CD4-positive, alpha-beta T cell (primary cell): ENCODE measurements around the gene TENM4. TPM values are rescaled to one million over a fixed set of nuclear protein-coding genes. Genes with fewer than 3 reads are reported as not detected.

Experiments used
- ATAC-seq: fragments of 200-7000 bp; cut with Tn5 transposase; one replicate; pipeline ENCODE4 v1.10.0; 2022; ENCODE audit warnings: mild to moderate bottlenecking; ENCODE audit not compliant: poor library complexity
- CTCF ChIA-PET: fragments of 350-600 bp; sonication (Branson Sonifier 250); formaldehyde crosslinking; loops from one replicate; lab custom pipeline; 2021; ENCODE audit warnings: antibody characterized with exemption, inconsistent platforms; lab: Charles Lee
- POLR2A ChIA-PET: fragments of 350-600 bp; sonication (Branson Sonifier 250); formaldehyde crosslinking; loops from one replicate; lab custom pipeline; 2021; ENCODE audit warnings: antibody characterized with exemption, inconsistent platforms; lab: Charles Lee
- DNase-seq, 14 experiments: peaks; one replicate each; pipeline ENCODE4 v3.0.0-alpha.2; 2013 to 2020; ENCODE audit warnings: mixed read lengths in 2 of 14
- H3K27ac ChIP-seq, 2 donors: one replicate each; pipeline versions ENCODE4 v1.5.1 to v1.7.0; 2013; ENCODE audit warnings: low read length in 2 of 2, low read depth in 1 of 2, mild to moderate bottlenecking in 1 of 2
- H3K27me3 ChIP-seq, 2 experiments: 1 replicate in 1 of 2; 2 replicates in 1 of 2; pipeline versions ENCODE4 v1.6.1 to v1.7.0; 2013; ENCODE audit warnings: low read length in 2 of 2, control low read depth in 1 of 2, mild to moderate bottlenecking in 1 of 2, moderate library complexity in 1 of 2; ENCODE audit not compliant: insufficient read depth in 2 of 2, control insufficient read depth in 1 of 2
- H3K36me3 ChIP-seq: one replicate; pipeline ENCODE4 v1.6.1; 2013; ENCODE audit warnings: low read length, control low read depth; ENCODE audit not compliant: insufficient read depth
- H3K4me1 ChIP-seq: one replicate; pipeline ENCODE4 v1.6.1; 2013; ENCODE audit warnings: low read length, control low read depth; ENCODE audit not compliant: insufficient read depth
- H3K4me3 ChIP-seq: one replicate; pipeline ENCODE4 v1.5.1; 2013; ENCODE audit warnings: mild to moderate bottlenecking, low read length, moderate library complexity
- H3K9me3 ChIP-seq, 2 experiments: 1 replicate in 1 of 2; 2 replicates in 1 of 2; pipeline versions ENCODE4 v1.6.1 to v1.7.0; 2013; ENCODE audit warnings: low read length in 2 of 2, mild to moderate bottlenecking in 2 of 2, control low read depth in 1 of 2, moderate library complexity in 1 of 2; ENCODE audit not compliant: control insufficient read depth in 1 of 2, insufficient read depth in 1 of 2
- H3K27ac Mint-ChIP-seq: one replicate; pipeline ENCODE4 v1.8.0; 2020; ENCODE audit warnings: mixed read lengths
- H3K27me3 Mint-ChIP-seq: one replicate; pipeline ENCODE4 v1.8.0; 2021; ENCODE audit warnings: mixed read lengths
- H3K36me3 Mint-ChIP-seq: one replicate; pipeline ENCODE4 v1.8.0; 2021; ENCODE audit warnings: low read depth, mixed read lengths
- H3K4me1 Mint-ChIP-seq: one replicate; pipeline ENCODE4 v1.8.0; 2021; ENCODE audit warnings: low read depth, mixed read lengths
- H3K4me3 Mint-ChIP-seq: one replicate; pipeline ENCODE4 v1.8.0; 2020; ENCODE audit warnings: mild to moderate bottlenecking, mixed read lengths
- H3K9me3 Mint-ChIP-seq: one replicate; pipeline ENCODE4 v1.8.0; 2020; ENCODE audit warnings: mixed read lengths
- intact Hi-C, 2 experiments: fragments of 100-400 bp; cut with DNase I in 1 of 2; cut with micrococcal nuclease in 1 of 2; formaldehyde crosslinking; loops; one replicate each; pipeline versions ENCODE4 v1.15.1 to v1.9.0; 2023 to 2025; cut with DNase I, micrococcal nuclease
- total RNA-seq, 174 experiments: library from RNA in 2 of 174; stranded (reverse) in 2 of 174; gene quantifications; one replicate each; pipeline ENCODE4 v1.2.3 and lab custom pipeline; 2021 to 2026
- TF ChIP-seq, protein P1 (sequence below): fragments of 200-600 bp; IDR thresholded peaks from one replicate; pipeline ENCODE4 v1.8.0; 2022; ENCODE audit warnings: antibody characterized with exemption, mild to moderate bottlenecking

The TENM4 gene
- total RNA-seq, 2 experiments from 2014 or later, result 0.22 to 0.31 TPM

DNA sequence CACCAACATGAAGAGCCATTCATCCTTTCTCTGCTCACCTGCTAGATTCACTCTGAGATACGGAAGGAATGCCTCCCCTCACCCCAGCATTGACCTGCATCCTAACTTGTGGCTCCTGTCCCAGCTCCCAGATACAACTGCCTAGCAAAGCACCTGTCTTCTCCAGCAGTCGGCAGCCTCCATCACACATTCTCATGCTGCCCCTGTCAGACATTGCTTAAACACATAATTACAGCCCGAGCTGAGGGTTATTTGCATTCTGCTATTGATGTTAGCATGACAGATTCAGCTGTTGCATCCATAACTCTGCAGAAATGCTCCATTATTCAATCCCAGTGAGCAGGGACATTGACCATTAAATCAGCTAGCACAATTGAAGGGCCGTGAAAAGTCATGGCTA is 681.8 kb downstream of the TENM4 start:
- POLR2A ChIA-PET, result no interaction called here
- CTCF ChIA-PET, result no interaction called here
- H3K4me3 Mint-ChIP-seq, result no peak overlapping the region
- TF ChIP-seq, protein P1, sequence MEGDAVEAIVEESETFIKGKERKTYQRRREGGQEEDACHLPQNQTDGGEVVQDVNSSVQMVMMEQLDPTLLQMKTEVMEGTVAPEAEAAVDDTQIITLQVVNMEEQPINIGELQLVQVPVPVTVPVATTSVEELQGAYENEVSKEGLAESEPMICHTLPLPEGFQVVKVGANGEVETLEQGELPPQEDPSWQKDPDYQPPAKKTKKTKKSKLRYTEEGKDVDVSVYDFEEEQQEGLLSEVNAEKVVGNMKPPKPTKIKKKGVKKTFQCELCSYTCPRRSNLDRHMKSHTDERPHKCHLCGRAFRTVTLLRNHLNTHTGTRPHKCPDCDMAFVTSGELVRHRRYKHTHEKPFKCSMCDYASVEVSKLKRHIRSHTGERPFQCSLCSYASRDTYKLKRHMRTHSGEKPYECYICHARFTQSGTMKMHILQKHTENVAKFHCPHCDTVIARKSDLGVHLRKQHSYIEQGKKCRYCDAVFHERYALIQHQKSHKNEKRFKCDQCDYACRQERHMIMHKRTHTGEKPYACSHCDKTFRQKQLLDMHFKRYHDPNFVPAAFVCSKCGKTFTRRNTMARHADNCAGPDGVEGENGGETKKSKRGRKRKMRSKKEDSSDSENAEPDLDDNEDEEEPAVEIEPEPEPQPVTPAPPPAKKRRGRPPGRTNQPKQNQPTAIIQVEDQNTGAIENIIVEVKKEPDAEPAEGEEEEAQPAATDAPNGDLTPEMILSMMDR, result no peak
- no peak overlapping the region for H3K27ac Mint-ChIP-seq
- Histone ChIP-seq H3K4me3 (no peak overlapping the region), H3K9me3 (peaks cover 0 to 5% of the 10 kb centered on the region in 2 experiments), H3K27ac (no peak overlapping the region), H3K27me3 (no peaks in the 10 kb centered on the region), H3K36me3 (no peaks in the 10 kb centered on the region), H3K4me1 (no peaks in the 10 kb centered on the region)
- H3K4me1 Mint-ChIP-seq, result no peaks in the 10 kb centered on the region
- intact Hi-C loops, result no loop called here
- no peaks in the 10 kb centered on the region for H3K36me3 Mint-ChIP-seq
- DNase-seq, result no peak
- H3K9me3 Mint-ChIP-seq, result no peaks in the 10 kb centered on the region
- H3K27me3 Mint-ChIP-seq, result peaks cover 9% of the 10 kb centered on the region
- no peak for ATAC-seq

DNA sequence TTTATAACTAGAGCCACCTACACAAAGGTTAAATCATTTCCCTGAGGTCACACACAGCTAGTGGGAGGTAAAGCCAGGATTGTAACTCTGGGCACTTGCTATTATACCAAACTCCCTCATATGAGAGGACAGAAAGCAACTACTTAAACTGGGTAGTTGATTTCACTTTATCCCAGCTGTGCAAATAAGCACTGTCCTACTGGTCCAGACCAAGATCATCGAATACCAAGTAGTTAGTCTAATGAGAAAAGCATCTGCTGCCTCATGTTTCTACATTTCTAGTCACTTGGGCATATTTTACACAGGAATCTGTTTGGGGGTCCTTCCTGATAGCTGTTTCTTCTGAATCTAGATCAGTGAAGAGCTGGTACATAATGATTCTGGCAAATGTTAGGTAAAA is 687.5 kb downstream of the TENM4 start:
- Mint-ChIP-seq H3K4me3 (no peak overlapping the region), H3K27ac (no peak overlapping the region), H3K9me3 (no peaks in the 10 kb centered on the region), H3K27me3 (peaks cover 18% of the 10 kb centered on the region), H3K4me1 (no peaks in the 10 kb centered on the region), H3K36me3 (no peaks in the 10 kb centered on the region)
- no peaks in the 10 kb centered on the region for H3K36me3 ChIP-seq
- ChIA-PET POLR2A (no interaction called here), CTCF (no interaction called here)
- intact Hi-C loops, result no loop called here
- H3K4me1 ChIP-seq, result no peaks in the 10 kb centered on the region
- ATAC-seq, result no peak
- H3K27ac ChIP-seq, result no peak overlapping the region
- TF ChIP-seq, protein P1, result no peak
- H3K4me3 ChIP-seq, result no peak overlapping the region
- no peak for DNase-seq
- peaks cover 0 to 5% of the 10 kb centered on the region in 2 experiments for H3K9me3 ChIP-seq
- H3K27me3 ChIP-seq, result no peaks in the 10 kb centered on the region

DNA sequence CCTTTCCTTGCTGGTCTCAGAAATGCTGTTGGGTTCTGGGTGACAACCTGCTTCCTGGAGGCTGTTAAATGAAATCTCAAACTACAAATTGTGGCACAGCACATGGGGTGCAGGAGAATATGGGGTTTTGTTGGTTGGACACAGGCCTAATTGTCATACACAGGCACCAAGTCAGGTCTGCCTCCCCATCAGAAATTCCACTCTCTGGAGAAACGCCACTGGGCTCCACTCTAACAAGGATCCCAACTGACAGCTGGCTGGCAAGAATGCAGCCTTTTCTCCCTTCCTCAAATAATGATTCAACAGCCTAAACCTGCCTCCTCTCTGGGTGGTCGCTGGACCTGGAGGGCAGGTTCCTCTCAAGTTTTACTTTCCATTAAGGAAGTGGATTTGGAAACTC is 688.3 kb downstream of the TENM4 start:
- DNase-seq (no peak), ATAC-seq (no peak)
- H3K27me3 ChIP-seq, result no peaks in the 10 kb centered on the region
- no peaks in the 10 kb centered on the region for H3K36me3 Mint-ChIP-seq
- POLR2A ChIA-PET, result no interaction called here
- peaks cover 0 to 6% of the 10 kb centered on the region in 2 experiments for H3K9me3 ChIP-seq
- H3K4me3 ChIP-seq, result no peak overlapping the region
- H3K36me3 ChIP-seq, result no peaks in the 10 kb centered on the region
- H3K27ac Mint-ChIP-seq, result no peak overlapping the region
- intact Hi-C loops, result no loop called here
- H3K9me3 Mint-ChIP-seq, result no peaks in the 10 kb centered on the region
- TF ChIP-seq, protein P1, result no peak
- H3K4me1 ChIP-seq, result no peaks in the 10 kb centered on the region
- no peak overlapping the region for H3K27ac ChIP-seq
- CTCF ChIA-PET, result no interaction called here
- no peaks in the 10 kb centered on the region for H3K4me1 Mint-ChIP-seq
- peaks cover 18% of the 10 kb centered on the region for H3K27me3 Mint-ChIP-seq
- H3K4me3 Mint-ChIP-seq, result no peak overlapping the region
